ENCODE measurements around the gene THAP4.

DNA sequence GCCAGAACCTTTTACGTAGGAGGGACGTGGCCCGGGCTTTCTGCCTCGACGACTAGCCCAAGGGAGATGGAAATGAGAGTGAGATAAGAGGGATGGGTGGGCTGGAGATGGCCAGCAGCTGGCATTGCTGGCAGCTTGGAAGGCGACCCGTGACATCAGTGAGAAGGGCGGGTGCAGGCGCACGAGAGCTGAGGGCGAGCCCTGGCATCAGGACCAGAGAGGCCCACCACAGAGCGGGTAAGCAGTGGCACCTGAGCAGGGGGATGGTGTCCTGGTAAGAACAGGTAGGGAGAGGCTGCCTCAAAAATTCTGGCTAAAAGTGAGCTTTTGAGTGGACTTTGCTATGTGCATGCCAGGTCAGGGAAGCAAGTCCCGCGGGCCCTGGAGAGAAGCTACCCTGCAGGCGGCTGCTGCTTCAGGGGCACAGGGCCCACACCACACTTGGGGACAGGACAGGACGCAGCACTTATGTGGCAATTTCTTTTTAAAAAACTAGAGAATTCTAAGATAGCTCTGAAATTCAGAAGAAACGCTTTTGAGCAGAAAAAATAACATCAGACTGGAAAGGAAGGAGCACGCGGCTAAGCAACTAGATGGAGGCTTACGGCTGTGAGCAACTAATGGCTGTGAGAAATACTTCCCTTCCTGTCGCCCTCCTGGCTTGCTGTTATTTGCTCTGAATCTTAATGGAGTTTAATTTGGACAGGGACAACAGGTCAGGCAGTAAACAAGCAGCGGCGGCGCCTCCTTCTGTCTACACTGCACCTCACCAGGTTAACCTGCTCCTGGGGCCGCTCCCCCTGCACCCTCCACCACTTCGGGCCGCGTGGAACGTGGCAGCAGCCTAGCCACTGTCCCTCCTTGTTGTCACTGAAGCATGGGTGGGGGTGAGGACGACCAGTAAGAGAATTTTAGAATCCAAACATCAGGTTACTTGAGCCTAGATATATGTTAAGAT, 20.5 kb downstream of the THAP4 start:
- no peak for TF ChIP-seq EZH2phosphoT487 (IDR thresholded peaks at IDR 0.05; ENCODE audit: borderline replicate concordance)
- TF ChIP-seq CTCF (IDR thresholded peaks at IDR 0.05 in 2 of 3, conservative IDR thresholded peaks at IDR 0.05 in 1 of 3; ENCODE audit: borderline replicate concordance in 1 of 3, insufficient read depth in 1 of 3, low read depth in 2 of 3, low read length in 2 of 3) = peak in 1 of 3 experiments; percentile 17; a peak in 1 of 6 replicates
- TF ChIP-seq POLR2AphosphoS5 (IDR thresholded peaks at IDR 0.05; ENCODE audit: low read depth, low read length) = no peak
- TF ChIP-seq YY1 (IDR thresholded peaks at IDR 0.05; ENCODE audit: extremely low read depth, insufficient replicate concordance, low read depth, low read length) = no peak
- no peak for TF ChIP-seq EZH2 (IDR thresholded peaks at IDR 0.05)
- TF ChIP-seq MAX (IDR thresholded peaks at IDR 0.05) = no peak
- no peak for TF ChIP-seq ZNF274 (IDR thresholded peaks at IDR 0.05; ENCODE audit: low read depth, low read length)
- no peak for TF ChIP-seq POLR2A (IDR thresholded peaks at IDR 0.05; ENCODE audit: borderline replicate concordance, extremely low read depth, insufficient read depth, insufficient read length)
- no peak for TF ChIP-seq JUND (IDR thresholded peaks at IDR 0.05)
- TF ChIP-seq ZFX (IDR thresholded peaks at IDR 0.05) = no peak
- TF ChIP-seq ELF1 (IDR thresholded peaks at IDR 0.05; ENCODE audit: borderline replicate concordance, low read depth) = no peak
- no peak for TF ChIP-seq CEBPB (IDR thresholded peaks at IDR 0.05; ENCODE audit: low read depth)
- TF ChIP-seq SP1 (IDR thresholded peaks at IDR 0.05; ENCODE audit: low read depth) = no peak
- TF ChIP-seq SRF (IDR thresholded peaks at IDR 0.05; ENCODE audit: low read depth) = no peak

All from HCT116 (cell line).